HepG2 (cell line): ENCODE results near the gene NBR1.
"Not testable (repeated sequence)": the region's sequence is repeated elsewhere in the genome, so short reads cannot be mapped to it uniquely, and the experiment has no call there.

ENCODE experiments used
- CEBPB ChIP-seq: IDR thresholded peaks from 2 replicates; pipeline ENCODE4 v1.6.1; 2011; ENCODE audit warnings: low read depth, low read length, improper control_type of control experiment, borderline replicate concordance
- CENPT ChIP-seq: sonication (generic); formaldehyde crosslinking; IDR thresholded peaks from 2 replicates; pipeline ENCODE4 v1.8.0; 2022; ENCODE audit warnings: low read depth, mild to moderate bottlenecking, moderate library complexity, missing genetic modification reagents
- DNMT3B ChIP-seq: conservative IDR thresholded peaks from 2 replicates; pipeline ENCODE4 v1.6.1; 2016; ENCODE audit warnings: missing biosample characterization, control low read depth
- JUND ChIP-seq: sonication (generic); formaldehyde crosslinking; IDR thresholded peaks from 2 replicates; pipeline ENCODE4 v1.8.0; 2022; ENCODE audit warnings: mild to moderate bottlenecking, missing genetic modification reagents
- KDM3A ChIP-seq: IDR thresholded peaks from 2 replicates; pipeline ENCODE4 v1.6.1; 2018; ENCODE audit warnings: low read depth, missing compliant biosample characterization
- SRSF1 ChIP-seq: fragments of 200-400 bp; formaldehyde crosslinking; optimal IDR thresholded peaks from 2 replicates; pipeline ENCODE3; 2017; ENCODE audit warnings: mild to moderate bottlenecking, low read depth, low read length, moderate library complexity
- TOE1 ChIP-seq: sonication (generic); formaldehyde crosslinking; IDR thresholded peaks from 2 replicates; pipeline ENCODE4 v1.4.0; 2020; ENCODE audit warnings: mild to moderate bottlenecking, missing genetic modification reagents
- ZNF501 ChIP-seq: sonication (generic); formaldehyde crosslinking; IDR thresholded peaks from 2 replicates; pipeline ENCODE4 v1.5.1; 2020; ENCODE audit warnings: mild to moderate bottlenecking, moderate library complexity, missing genetic modification reagents
- TF ChIP-seq, protein P1 (sequence below): sonication (generic); formaldehyde crosslinking; IDR thresholded peaks from 2 replicates; pipeline ENCODE4 v1.5.0; 2020; ENCODE audit warnings: mild to moderate bottlenecking, missing genetic modification reagents, moderate library complexity
- TF ChIP-seq, protein P2 (sequence below): sonication (generic); formaldehyde crosslinking; IDR thresholded peaks from 2 replicates; pipeline ENCODE4 v1.9.0; 2021; ENCODE audit warnings: missing genetic modification reagents, borderline replicate concordance
- TF ChIP-seq, protein P3 (sequence below): sonication (generic); formaldehyde crosslinking; IDR thresholded peaks from 2 replicates; pipeline ENCODE4 v1.4.0; 2020; ENCODE audit warnings: missing genetic modification reagents

DNA sequence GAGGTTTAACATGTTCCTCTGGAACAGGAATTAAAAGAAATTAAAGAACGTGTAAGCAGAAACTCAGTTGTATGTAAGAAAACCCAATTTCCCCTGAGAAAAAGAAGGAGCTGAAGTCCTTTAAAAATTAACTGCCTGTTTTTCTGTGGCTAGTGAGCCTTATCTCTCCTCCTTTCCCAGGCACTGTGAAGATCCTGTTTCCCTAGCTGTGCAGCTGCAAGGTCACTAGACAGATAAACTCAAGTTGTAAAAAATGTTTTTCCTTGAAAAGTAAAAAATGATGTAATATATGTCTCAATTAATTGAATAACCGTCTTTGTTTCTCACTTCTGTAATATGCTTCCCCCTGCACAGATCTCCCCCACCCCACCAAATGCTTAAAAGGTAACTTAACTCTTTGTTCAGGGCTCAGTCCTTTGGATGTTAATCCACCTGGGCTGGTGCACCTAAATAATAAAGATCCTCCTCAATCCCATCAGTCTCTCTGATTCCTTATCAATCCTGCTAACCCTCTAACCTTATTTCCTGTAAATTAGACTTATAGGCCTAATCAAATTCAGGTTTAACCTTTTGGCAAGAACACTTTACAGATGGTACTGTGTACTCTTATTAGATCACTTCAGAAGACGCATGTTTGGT lies 17.7 kb upstream of the NBR1 start:
- not testable (repeated sequence) for TF ChIP-seq JUND; TOE1 (CRISPR knock-in tag); DNMT3B (CRISPR knock-in tag); ZNF501 (CRISPR knock-in tag); CENPT (CRISPR knock-in tag); SRSF1; CEBPB; KDM3A
- TF ChIP-seq, protein P1, sequence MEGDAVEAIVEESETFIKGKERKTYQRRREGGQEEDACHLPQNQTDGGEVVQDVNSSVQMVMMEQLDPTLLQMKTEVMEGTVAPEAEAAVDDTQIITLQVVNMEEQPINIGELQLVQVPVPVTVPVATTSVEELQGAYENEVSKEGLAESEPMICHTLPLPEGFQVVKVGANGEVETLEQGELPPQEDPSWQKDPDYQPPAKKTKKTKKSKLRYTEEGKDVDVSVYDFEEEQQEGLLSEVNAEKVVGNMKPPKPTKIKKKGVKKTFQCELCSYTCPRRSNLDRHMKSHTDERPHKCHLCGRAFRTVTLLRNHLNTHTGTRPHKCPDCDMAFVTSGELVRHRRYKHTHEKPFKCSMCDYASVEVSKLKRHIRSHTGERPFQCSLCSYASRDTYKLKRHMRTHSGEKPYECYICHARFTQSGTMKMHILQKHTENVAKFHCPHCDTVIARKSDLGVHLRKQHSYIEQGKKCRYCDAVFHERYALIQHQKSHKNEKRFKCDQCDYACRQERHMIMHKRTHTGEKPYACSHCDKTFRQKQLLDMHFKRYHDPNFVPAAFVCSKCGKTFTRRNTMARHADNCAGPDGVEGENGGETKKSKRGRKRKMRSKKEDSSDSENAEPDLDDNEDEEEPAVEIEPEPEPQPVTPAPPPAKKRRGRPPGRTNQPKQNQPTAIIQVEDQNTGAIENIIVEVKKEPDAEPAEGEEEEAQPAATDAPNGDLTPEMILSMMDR (CRISPR knock-in tag) = not testable (repeated sequence)
- TF ChIP-seq, protein P2, sequence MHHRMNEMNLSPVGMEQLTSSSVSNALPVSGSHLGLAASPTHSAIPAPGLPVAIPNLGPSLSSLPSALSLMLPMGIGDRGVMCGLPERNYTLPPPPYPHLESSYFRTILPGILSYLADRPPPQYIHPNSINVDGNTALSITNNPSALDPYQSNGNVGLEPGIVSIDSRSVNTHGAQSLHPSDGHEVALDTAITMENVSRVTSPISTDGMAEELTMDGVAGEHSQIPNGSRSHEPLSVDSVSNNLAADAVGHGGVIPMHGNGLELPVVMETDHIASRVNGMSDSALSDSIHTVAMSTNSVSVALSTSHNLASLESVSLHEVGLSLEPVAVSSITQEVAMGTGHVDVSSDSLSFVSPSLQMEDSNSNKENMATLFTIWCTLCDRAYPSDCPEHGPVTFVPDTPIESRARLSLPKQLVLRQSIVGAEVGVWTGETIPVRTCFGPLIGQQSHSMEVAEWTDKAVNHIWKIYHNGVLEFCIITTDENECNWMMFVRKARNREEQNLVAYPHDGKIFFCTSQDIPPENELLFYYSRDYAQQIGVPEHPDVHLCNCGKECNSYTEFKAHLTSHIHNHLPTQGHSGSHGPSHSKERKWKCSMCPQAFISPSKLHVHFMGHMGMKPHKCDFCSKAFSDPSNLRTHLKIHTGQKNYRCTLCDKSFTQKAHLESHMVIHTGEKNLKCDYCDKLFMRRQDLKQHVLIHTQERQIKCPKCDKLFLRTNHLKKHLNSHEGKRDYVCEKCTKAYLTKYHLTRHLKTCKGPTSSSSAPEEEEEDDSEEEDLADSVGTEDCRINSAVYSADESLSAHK (CRISPR knock-in tag) = not testable (repeated sequence)
- TF ChIP-seq, protein P3, sequence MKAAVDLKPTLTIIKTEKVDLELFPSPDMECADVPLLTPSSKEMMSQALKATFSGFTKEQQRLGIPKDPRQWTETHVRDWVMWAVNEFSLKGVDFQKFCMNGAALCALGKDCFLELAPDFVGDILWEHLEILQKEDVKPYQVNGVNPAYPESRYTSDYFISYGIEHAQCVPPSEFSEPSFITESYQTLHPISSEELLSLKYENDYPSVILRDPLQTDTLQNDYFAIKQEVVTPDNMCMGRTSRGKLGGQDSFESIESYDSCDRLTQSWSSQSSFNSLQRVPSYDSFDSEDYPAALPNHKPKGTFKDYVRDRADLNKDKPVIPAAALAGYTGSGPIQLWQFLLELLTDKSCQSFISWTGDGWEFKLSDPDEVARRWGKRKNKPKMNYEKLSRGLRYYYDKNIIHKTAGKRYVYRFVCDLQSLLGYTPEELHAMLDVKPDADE (CRISPR knock-in tag) = not testable (repeated sequence)
